Ishikawa (cell line): ENCODE data around the gene KRT80.

ENCODE experiments used
- CEBPB ChIP-seq: IDR thresholded peaks from 2 replicates; pipeline ENCODE4 v1.6.1; 2012
- CREB1 ChIP-seq: IDR thresholded peaks from 2 replicates; pipeline ENCODE4 v1.6.1; 2012; ENCODE audit warnings: low read depth
- EGR1 ChIP-seq: IDR thresholded peaks from 2 replicates; pipeline ENCODE4 v1.6.1; 2012
- EP300 ChIP-seq: IDR thresholded peaks from 2 replicates; pipeline ENCODE4 v1.6.1; 2012; ENCODE audit warnings: borderline replicate concordance
- FOXM1 ChIP-seq: IDR thresholded peaks from 2 replicates; pipeline ENCODE4 v1.6.1; 2012; ENCODE audit warnings: low read depth, borderline replicate concordance
- NFIC ChIP-seq: IDR thresholded peaks from 2 replicates; pipeline ENCODE4 v1.6.1; 2012
- RAD21 ChIP-seq: IDR thresholded peaks from 2 replicates; pipeline ENCODE4 v1.6.1; 2012; ENCODE audit warnings: low read depth
- TAF1 ChIP-seq: IDR thresholded peaks from 2 replicates; pipeline ENCODE4 v1.6.1; 2012; ENCODE audit warnings: low read depth, mild to moderate bottlenecking
- TCF12 ChIP-seq: IDR thresholded peaks from 2 replicates; pipeline ENCODE4 v1.6.1; 2012; ENCODE audit warnings: low read depth
- TEAD4 ChIP-seq: IDR thresholded peaks from 2 replicates; pipeline ENCODE4 v1.6.1; 2012
- YY1 ChIP-seq: IDR thresholded peaks from 2 replicates; pipeline ENCODE4 v1.6.1; 2012; ENCODE audit warnings: low read depth
- ZBTB7A ChIP-seq: IDR thresholded peaks from 2 replicates; pipeline ENCODE4 v1.6.1; 2012; ENCODE audit warnings: low read depth
- TF ChIP-seq, protein P1 (sequence below): IDR thresholded peaks from 2 replicates; pipeline ENCODE4 v1.6.1; 2012; ENCODE audit warnings: low read depth, mild to moderate bottlenecking
- TF ChIP-seq, protein P2 (sequence below): IDR thresholded peaks from 2 replicates; pipeline ENCODE4 v1.6.1; 2012
- TF ChIP-seq, protein P3 (sequence below): IDR thresholded peaks from 2 replicates; pipeline ENCODE4 v1.6.1; 2012

The KRT80 gene

GRCh38 chr12:52226446-52226845 is 34.6 kb upstream of the KRT80 start:
- TF ChIP-seq YY1: no peak
- TF ChIP-seq EP300: no peak
- no peak for TF ChIP-seq TCF12
- no peak for TF ChIP-seq CEBPB
- TF ChIP-seq, protein P1, sequence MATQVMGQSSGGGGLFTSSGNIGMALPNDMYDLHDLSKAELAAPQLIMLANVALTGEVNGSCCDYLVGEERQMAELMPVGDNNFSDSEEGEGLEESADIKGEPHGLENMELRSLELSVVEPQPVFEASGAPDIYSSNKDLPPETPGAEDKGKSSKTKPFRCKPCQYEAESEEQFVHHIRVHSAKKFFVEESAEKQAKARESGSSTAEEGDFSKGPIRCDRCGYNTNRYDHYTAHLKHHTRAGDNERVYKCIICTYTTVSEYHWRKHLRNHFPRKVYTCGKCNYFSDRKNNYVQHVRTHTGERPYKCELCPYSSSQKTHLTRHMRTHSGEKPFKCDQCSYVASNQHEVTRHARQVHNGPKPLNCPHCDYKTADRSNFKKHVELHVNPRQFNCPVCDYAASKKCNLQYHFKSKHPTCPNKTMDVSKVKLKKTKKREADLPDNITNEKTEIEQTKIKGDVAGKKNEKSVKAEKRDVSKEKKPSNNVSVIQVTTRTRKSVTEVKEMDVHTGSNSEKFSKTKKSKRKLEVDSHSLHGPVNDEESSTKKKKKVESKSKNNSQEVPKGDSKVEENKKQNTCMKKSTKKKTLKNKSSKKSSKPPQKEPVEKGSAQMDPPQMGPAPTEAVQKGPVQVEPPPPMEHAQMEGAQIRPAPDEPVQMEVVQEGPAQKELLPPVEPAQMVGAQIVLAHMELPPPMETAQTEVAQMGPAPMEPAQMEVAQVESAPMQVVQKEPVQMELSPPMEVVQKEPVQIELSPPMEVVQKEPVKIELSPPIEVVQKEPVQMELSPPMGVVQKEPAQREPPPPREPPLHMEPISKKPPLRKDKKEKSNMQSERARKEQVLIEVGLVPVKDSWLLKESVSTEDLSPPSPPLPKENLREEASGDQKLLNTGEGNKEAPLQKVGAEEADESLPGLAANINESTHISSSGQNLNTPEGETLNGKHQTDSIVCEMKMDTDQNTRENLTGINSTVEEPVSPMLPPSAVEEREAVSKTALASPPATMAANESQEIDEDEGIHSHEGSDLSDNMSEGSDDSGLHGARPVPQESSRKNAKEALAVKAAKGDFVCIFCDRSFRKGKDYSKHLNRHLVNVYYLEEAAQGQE: no peak
- TF ChIP-seq NFIC: no peak
- no peak for TF ChIP-seq FOXM1
- no peak for TF ChIP-seq ZBTB7A
- TF ChIP-seq, protein P2, sequence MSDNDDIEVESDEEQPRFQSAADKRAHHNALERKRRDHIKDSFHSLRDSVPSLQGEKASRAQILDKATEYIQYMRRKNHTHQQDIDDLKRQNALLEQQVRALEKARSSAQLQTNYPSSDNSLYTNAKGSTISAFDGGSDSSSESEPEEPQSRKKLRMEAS: no peak
- no peak for TF ChIP-seq CREB1

DNA sequence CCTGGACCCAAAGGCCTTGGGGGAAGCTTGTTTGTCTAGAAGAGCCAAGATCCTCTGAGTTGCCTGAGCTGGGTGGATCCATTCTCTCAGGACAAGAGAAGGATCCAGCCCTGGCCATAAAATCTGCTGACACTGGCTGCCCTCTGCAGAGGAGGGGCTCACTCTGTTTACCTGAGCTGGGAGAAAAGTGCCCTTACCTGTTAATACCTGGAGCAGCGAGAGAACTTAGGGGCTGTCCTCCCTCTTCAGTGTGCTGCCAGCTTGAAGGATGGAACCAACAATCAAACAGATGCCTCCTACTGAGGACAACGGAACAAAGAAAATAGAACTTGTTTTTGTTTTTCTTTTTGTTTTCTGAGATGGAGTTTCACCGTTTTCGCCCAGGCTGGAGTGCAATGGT is 33.9 kb upstream of the KRT80 start:
- TF ChIP-seq YY1 (no peak), TCF12 (no peak), EGR1 (no peak), RAD21 (no peak), NFIC (no peak), CREB1 (no peak), TAF1 (no peak), EP300 (no peak), TEAD4 (no peak), FOXM1 (no peak)
- TF ChIP-seq, protein P3, sequence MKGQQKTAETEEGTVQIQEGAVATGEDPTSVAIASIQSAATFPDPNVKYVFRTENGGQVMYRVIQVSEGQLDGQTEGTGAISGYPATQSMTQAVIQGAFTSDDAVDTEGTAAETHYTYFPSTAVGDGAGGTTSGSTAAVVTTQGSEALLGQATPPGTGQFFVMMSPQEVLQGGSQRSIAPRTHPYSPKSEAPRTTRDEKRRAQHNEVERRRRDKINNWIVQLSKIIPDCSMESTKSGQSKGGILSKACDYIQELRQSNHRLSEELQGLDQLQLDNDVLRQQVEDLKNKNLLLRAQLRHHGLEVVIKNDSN: no peak
- TF ChIP-seq, protein P1: no peak
- TF ChIP-seq, protein P2: no peak

DNA sequence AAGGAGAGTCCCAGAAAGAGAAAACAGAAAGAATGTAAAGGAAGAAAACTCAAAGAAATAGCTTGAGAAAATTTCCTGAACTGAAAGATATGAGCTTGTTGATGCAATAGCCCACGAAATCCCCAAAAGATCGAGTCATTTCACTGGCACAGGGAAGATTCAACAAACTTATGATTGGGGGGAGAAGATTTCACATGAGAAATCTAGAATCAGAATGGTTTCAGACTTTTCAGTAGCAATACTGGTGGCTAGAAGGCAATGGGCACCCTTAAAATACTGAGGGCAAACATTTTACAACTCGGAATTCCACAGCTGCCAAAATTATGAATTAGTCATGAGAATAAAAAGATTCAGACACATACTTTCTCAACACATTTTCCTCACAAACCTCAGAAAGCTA is 32.3 kb upstream of the KRT80 start:
- TF ChIP-seq EGR1 (no peak), RAD21 (no peak), TCF12 (no peak), YY1 (no peak), FOXM1 (no peak), TAF1 (no peak), EP300 (no peak), ZBTB7A (no peak), TEAD4 (no peak), CEBPB (no peak), CREB1 (no peak), NFIC (no peak)
- TF ChIP-seq, protein P3: no peak
- TF ChIP-seq, protein P2: no peak
- TF ChIP-seq, protein P1: no peak

GRCh38 chr12:52223406-52224039 is 31.7 kb upstream of the KRT80 start:
- TF ChIP-seq EP300 (no peak), NFIC (no peak), TAF1 (no peak), RAD21 (no peak), YY1 (no peak), TEAD4 (no peak), CREB1 (no peak), EGR1 (no peak), CEBPB (no peak), ZBTB7A (no peak), TCF12 (no peak), FOXM1 (no peak)
- TF ChIP-seq, protein P2: no peak
- TF ChIP-seq, protein P1: no peak
- TF ChIP-seq, protein P3: no peak
